HG03342 (cell line): ENCODE measurements around the gene PEX3.
"Not testable (repeated sequence)": the region's sequence is repeated elsewhere in the genome, so short reads cannot be mapped to it uniquely, and the experiment has no call there.

Experiments
- ATAC-seq: cut with Tn5 transposase; IDR thresholded peaks from one replicate; pipeline ENCODE4 v1.9.1; 2021; ENCODE audit warnings: mild to moderate bottlenecking, moderate library complexity; ENCODE audit not compliant: unreplicated experiment

The PEX3 gene

GRCh38 chr6:143443096-143443495, 7.5 kb upstream of the PEX3 start:
- ATAC-seq = no peak

DNA sequence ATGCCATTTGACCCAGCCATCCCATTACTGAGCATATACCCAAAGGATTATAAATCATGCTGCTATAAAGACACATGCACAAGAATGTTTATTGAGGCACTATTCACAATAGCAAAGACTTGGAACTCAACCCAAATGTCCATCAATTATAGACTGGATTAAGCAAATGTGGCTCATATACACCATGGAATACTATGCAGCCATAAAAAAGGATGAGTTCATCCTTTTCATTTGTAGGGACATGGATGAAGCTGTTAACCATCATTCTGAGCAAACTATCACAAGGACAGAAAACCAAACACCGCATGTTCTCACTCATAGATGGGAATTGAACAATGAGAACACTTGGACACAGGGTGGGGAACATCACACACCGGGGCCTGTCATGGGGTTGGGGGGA, 2.7 kb upstream of the PEX3 start:
- not testable (repeated sequence) for ATAC-seq

DNA sequence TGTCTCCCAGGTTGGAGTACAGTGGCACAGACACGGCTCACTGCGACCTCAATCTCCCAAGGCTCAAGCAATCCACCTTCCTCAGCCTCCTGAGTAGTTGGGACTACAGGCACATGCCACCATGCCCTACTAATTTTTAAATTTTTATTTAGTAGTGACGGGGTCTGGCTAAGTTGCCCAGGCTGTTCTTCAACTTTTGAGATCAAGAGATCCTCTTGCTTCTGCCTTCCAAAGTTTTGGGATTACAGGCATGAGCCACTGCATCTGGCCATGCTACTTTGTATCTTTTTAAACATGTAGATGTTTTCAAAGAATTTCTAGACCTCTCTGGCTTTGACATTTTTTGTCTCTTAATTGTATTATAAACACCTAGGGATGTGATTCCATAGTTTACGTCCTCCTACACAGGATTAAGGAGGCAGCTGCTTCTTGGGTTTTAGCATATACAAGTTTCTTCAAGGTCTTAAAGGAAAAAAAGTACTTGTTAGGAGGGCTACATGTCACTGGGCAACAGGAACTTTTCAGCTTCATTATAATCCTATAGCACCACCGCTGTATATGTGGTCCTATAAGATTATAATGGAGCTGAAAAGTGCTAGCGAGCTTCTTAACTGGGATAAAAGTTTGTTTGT, 1.4 kb upstream of the PEX3 start:
- ATAC-seq = no peak

DNA sequence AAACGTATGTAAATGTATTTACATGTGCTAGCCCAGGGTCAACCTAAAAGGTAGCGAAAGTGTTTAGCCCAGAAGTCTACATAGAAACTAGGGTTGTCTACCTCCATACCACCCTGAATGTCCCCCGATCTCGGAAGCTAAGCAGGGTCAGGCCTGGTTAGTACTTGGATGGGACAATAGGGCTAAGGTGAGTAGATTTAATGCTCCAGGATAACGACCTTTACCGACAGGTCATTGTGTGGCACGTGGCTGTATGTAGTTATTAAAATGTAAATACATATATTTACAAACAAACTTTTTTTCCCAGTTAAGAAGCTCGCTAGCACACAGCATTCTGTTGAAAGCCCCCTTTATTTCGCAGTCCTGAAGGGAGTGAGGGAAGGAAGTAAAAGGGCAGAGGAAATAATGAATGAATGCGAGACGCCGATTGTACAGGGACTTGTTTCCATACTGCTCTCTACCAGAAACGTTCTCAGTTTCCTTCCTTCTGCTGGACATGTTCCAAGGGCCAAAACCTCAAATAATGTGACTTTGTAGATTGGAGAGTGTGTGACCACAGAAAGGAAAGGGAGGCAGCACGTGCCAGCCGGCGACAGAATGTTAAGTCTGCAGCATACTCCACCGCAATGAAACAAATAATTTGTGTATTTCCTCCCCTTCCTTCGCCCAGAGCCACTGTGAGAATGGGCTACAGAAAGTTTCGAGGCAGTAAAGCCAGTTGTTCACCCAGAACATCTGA, 722 bp upstream of the PEX3 start:
- ATAC-seq = peak; percentile 17

GRCh38 chr6:143451531-143451930, 926 bp downstream of the PEX3 start:
- no peak for ATAC-seq

- no peak for ATAC-seq
Observed at GRCh38 chr6:143457563-143458359, 7.2 kb downstream of the PEX3 start.

- ATAC-seq = no peak
Observed at GRCh38 chr6:143465546-143465945, 14.9 kb downstream of the PEX3 start.

DNA sequence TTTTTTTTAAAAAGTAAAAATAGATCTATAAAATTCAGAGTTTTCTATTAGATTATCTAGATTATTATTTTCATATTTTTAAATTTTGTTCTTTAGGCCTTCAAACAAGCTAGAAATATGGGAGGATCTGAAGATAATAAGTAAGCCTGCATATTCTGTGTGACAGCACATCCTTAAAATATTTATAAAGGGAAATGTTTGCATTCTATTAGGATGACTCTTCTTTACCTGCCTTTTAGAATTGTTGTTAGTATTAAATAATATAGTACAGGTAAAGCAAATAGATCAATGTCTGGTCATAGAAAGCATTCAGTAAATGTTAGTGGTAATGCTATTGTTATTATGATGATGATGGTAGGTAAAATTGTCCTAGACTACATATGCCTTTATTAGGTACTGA, 17.4 kb downstream of the PEX3 start:
- no peak for ATAC-seq

GRCh38 chr6:143468823-143469222, 18.2 kb downstream of the PEX3 start:
- not testable (repeated sequence) for ATAC-seq

DNA sequence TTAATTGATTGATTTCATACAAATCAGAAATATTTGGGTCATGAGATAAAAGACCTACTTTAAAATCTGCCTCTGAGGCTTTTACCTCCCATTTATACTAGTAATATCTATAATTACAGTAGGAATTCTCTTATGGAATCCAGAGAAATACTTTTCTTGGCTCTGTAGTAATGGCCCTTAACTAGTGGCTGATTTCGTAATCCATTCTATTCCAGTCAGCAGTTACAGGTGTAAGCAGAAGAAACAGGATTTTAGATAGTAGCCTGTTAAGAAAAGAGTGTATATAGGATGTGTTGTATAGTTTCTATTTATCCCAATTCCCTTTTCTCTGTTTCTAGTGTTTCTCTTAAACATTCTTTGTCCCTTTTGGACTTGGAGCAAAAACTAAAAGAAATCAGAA, 21.2 kb downstream of the PEX3 start:
- ATAC-seq = no peak

DNA sequence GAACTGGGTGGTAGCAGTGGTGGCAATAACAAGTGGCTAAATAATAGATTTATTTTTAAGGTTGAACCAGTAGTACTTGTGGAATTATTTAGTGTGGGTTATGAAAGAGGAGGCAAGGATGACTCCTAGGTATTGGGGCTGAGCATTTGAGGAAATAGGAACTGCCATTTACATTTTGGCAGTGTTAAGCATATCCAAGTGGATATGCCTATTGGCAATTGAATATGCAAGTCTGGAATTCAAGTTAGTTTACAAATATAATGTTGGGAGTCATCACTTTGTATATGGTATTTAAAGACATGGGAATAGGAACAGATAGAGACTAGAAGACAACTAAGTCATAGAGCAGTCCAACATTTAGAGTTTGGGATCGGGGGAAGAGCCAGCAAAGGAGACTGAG, 25.9 kb downstream of the PEX3 start:
- no peak for ATAC-seq

DNA sequence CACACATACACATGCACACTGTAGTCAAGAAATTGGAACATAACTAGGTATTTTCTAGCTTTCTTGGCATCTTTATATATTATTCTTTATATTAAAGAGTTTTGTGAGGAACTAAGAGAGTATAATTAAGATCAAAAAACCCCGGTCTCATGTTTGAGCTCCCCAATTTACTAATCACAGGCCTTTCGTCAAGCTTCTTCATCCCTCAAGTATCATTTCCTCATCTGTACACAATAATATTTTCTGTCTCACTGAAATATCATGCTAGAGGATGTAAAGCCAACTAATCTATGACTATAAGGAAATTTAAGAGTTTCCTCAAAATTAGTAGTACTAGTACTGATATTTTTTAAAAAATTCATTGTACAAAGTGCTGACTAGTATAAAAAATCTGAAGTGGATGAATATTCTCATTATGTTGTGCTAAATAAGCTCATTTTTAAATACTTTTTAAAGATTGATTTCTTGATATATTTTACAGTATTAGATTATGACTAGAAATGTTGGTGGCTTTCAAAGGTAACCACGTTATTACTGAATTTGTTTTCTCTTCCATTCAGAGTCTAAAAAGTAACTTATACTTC, 28.0 kb downstream of the PEX3 start:
- no peak for ATAC-seq

DNA sequence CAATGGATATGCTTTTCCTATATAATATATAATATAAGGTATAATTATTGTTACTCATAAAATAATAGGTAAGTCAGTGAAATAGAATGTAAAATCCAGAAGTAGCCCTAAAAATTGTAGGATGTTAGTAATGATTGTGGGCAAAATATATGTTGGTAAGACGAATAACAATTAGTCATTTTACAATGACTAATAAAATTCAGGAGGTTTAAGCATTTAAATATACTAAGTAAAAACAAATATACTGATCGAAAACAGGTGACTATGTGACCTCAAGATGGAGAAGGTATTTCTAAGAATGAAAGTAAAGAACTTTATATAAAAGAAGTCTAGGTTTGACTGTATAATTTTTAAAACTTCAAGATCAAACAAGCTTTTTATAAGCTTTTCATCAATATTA, 32.0 kb downstream of the PEX3 start:
- no peak for ATAC-seq

GRCh38 chr6:143485967-143486366, 35.4 kb downstream of the PEX3 start:
- no peak for ATAC-seq

- no peak for ATAC-seq
Observed at GRCh38 chr6:143486752-143487151, 36.1 kb downstream of the PEX3 start.

- no peak for ATAC-seq
Observed at GRCh38 chr6:143490244-143490643, 39.6 kb downstream of the PEX3 start.

GRCh38 chr6:143490775-143491174, 40.2 kb downstream of the PEX3 start:
- ATAC-seq = no peak

- no peak for ATAC-seq
Observed at GRCh38 chr6:143496974-143497373, 46.4 kb downstream of the PEX3 start.

GRCh38 chr6:143498428-143498827, 47.8 kb downstream of the PEX3 start:
- no peak for ATAC-seq

- ATAC-seq = no peak
Observed at GRCh38 chr6:143501851-143502250, 51.2 kb downstream of the PEX3 start.

DNA sequence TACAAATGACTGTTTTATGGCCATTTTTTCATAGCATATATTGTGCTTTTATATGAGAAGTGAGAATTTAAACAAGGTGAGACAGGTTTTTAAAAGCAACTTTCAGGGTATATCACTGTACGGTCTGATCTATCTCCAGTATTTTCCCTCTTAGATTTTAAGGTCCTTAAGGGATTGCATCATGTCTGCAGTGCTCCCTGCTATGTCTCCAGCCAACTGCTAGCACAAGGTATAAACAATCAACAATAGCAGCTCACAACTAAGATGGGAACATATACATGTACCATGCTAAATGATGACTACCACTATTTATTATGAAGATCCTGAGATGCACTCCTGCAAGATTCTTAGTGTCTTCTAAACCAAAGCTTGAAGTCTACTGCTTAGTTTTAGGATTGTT, 53.8 kb downstream of the PEX3 start:
- ATAC-seq = no peak

GRCh38 chr6:143505111-143505510, 54.5 kb downstream of the PEX3 start:
- no peak for ATAC-seq
